B cell (primary cell): ENCODE measurements around the gene CDKN1A.

ENCODE experiments used
- EZH2 ChIP-seq: IDR thresholded peaks from 2 replicates; pipeline ENCODE4 v1.6.1; 2012; ENCODE audit warnings: borderline replicate concordance, low read depth, mild to moderate bottlenecking, moderate library complexity, low read length; ENCODE audit not compliant: insufficient read depth, poor library complexity, severe bottlenecking
- TF ChIP-seq, protein P1 (sequence below): fragments of 200-600 bp; IDR thresholded peaks from one replicate; pipeline ENCODE4 v1.8.0; 2022; ENCODE audit warnings: antibody characterized with exemption, mild to moderate bottlenecking

DNA sequence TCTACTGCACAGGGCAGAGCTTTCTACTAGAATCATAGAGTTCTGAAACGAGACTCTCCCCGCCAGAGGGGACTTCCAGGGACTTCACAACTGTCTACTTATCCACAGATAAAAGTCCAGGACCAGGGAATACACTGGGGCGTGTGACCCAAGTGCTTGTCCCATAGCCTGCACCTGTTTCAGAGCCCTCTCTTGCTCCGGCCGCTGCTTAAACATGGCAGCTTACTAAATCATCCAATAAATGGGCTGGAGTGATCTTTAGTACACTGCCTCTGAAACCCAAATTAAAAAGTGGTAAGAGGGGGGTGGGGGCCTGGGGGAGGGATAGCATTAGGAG is 10.2 kb downstream of the CDKN1A start:
- TF ChIP-seq, protein P1, sequence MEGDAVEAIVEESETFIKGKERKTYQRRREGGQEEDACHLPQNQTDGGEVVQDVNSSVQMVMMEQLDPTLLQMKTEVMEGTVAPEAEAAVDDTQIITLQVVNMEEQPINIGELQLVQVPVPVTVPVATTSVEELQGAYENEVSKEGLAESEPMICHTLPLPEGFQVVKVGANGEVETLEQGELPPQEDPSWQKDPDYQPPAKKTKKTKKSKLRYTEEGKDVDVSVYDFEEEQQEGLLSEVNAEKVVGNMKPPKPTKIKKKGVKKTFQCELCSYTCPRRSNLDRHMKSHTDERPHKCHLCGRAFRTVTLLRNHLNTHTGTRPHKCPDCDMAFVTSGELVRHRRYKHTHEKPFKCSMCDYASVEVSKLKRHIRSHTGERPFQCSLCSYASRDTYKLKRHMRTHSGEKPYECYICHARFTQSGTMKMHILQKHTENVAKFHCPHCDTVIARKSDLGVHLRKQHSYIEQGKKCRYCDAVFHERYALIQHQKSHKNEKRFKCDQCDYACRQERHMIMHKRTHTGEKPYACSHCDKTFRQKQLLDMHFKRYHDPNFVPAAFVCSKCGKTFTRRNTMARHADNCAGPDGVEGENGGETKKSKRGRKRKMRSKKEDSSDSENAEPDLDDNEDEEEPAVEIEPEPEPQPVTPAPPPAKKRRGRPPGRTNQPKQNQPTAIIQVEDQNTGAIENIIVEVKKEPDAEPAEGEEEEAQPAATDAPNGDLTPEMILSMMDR, result no peak
- no peak for TF ChIP-seq EZH2
